H4 (cell line): ENCODE measurements around the gene PFDN5. TPM values are rescaled to one million over a fixed set of nuclear protein-coding genes. Genes with fewer than 3 reads are reported as not detected.
A peak's percentile ranks its signal among the peaks of the same experiment; 100 is the strongest.

ENCODE experiments used
- DNase-seq: peaks from one replicate; pipeline ENCODE4 v3.0.0-alpha.2; 2015; ENCODE audit warnings: low spot score
- total RNA-seq: library from RNA; depleted of rRNA; stranded (reverse); fragments of >200 nt; shearing (Covaris generic); gene quantifications from 2 replicates; pipeline ENCODE4 v1.2.3, GENCODE V29; 2014; rRNA removed

Gene PFDN5
- total RNA-seq = 462 and 537 TPM in 2 replicates

- DNase-seq = peak; percentile 88
Observed at GRCh38 chr12:53295070-53295890, at the start of gene PFDN5. Gene PFDN5, plus strand, starts transcription at chr12:53295542. Its CDS starts 26 bp downstream, at chr12:53295568.

GRCh38 chr12:53251477-53252348, 43.6 kb upstream of the PFDN5 start:
- peak; percentile 48 for DNase-seq

DNA sequence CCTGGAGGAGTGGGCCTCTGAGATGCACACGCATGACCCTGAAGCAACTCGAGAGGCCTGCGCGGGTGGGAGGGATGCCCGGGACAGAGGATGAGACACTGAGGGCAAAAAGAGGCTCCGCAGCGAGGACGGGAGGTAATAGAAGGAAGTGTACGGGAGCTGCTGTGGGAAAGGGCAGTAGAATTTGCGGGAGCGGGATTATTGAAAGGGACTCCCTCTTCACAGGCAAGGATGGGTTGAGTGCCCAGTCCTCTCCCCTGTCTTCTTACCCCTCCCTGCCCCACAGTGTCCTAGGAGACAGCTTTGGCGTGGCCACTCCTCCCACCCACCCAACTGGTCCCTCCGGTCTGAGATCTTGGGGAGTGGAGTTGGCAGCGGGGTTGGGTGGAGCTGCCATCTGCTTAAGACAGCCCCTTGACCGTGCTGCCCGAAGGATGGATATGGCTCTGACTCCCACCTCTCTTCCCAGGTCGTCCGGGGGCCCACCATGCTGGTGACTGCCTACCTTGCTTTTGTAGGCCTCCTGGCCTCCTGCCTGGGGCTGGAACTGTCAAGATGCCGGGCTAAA, 42.9 kb upstream of the PFDN5 start:
- no peak for DNase-seq

GRCh38 chr12:53253298-53253697, 42.0 kb upstream of the PFDN5 start:
- DNase-seq = no peak

DNA sequence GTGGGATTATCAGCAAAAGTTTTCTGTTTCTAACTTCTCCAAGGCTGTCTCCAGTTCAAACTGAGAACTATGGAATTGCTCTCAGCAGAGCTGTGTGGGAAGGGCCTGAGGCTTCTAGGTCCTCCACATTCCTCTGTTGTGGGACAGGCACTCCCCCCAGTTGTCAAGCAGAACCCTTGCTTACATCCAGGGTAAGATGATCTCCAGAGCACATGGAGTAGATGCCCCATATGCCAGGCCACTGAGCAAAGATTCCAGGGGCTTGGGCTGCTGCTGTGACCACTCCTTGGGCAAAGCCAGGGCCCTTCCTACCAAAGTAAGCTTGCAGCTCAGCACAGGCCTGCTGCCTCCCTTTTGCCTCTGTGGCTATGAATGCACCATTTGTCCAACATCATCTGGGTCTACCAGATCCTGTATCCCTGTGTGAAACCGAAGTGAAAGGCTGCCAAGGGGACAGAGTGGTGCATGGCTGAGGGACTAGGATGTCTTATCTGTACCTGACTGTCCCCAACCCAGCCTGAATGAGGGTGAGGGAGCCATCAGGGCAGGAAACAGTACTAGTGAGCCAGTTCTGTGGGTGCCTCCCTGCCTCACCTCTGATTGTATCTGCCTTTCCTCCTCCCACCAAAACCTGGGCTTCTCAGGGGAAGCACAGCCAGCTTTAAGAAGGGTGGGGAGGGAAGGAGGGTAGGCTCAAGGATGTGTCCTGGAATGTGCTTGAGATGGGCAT, 40.4 kb upstream of the PFDN5 start:
- no peak for DNase-seq

DNA sequence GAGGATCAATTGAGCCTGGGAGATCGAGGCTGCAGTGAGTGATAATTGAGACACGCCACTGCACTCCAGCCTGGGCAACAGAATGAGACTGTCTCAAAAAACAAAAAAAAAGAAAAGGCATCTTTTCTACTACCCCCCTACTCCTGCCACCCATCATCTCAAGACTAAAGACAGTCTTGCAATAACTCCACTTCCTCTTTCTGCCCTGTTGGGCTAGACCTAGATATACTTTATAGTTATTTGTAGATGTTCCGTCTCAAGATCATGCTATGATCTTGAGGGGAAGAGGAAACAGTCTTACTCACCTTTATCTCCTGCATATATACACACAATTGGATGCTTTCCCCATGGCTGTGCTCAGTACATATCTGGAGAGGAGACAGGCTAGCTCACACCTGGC, 39.3 kb upstream of the PFDN5 start:
- no peak for DNase-seq

DNA sequence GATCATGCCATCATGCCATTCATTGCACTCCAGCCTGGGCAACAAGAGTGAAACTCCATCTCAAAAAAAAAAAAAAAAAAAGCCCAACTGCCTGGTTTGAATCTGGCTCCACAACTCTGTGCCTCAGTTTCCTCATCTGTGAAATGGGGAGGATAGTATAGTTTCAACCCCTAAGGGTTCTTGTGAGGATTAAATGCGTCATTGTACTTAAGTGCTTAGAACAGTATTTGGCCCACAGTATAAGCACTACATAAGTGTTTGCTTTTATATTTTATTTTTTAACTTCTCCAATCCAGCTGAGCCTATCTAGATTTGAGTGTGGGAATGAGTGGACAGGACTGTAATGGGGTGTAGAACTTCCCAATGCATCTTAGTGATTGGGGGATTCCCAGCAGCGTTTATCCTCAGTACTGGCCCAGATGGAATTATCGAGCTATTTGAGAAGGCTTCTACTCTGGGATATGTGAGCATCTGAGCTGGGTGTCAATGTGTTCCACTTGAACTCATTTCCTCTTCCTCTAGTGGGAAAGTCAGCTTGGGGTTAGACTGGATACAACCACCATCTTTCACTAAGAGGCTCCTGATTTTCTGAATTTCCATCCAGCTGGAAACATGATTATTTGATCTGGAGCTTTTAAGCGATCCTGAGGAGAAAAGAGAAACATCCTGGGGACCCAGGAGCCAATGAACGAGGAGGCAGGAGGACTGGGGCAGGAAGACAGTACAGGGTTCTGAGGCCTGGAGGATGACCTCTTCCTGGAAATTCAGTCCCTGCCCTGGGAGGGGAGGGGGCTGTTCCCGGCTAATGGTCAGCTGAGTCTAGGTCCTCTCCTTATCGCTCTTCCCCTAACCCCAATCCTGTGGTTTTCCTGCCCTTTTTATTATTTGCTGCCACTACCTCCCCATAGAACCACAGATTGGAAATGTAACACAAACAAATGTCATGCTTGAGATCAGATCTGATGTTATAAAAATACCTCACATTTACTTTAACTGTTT, 36.5 kb upstream of the PFDN5 start:
- DNase-seq = no peak

DNA sequence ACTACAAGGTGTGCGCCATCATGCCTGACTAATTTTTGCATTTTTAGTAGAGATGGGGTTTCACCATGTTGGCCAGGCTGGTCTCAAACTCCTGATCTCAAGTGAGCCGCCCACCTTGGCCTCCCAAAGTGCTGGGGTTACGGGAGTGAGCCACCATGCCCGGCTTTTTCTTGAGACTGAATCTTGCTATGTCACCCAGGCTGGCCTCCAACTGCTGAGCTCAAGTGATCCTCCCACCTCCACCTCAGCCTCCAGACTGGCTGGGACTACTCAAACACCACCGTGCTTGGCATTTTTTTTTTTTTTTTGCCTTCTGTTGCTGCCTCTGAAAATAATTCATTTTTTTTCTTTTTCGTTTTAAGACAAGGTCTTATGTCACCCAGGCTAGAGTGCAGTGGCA, 35.5 kb upstream of the PFDN5 start:
- no peak for DNase-seq

GRCh38 chr12:53265783-53266182, 29.6 kb upstream of the PFDN5 start:
- no peak for DNase-seq

DNA sequence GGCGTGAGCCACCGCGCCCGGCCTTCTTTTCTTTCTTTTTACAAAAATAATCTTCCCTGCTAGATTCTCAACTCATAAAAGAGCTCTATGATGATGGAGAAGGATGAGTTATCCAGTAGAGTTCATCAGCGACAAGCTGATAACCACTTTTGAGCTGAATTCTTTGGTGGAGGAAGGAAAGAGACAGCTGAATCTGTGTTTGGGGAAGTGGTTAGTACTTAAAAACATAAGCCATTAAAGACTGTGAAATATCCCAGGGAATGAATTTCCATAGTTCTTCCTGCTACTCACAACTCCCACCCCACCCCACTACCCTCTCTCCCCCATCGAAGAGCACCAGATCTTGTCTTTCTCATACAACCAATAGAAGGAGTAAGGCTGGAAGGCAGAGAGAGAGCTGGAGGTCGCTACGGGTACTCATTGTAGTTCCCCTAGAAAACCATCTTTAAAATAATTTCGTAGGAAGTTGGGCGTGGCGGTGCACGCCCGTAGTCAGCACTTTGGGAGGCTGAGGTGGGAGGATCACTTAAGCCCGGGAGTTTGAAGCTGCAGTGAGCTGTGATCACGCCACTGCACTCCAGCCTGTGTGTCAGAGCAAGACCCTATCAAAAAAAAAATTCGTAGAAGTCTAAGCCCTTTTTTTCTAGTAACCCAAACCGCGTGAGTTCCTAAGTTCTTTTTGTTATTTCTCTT, 27.9 kb upstream of the PFDN5 start:
- DNase-seq = no peak

- DNase-seq = peak; percentile 33
Observed at GRCh38 chr12:53267999-53268629, 27.2 kb upstream of the PFDN5 start, which contains the start of gene ESPL1. Gene ESPL1, plus strand, starts transcription at chr12:53268299. Its CDS starts 468 bp downstream, at chr12:53268767.

GRCh38 chr12:53268630-53269562, 26.4 kb upstream of the PFDN5 start:
- no peak for DNase-seq

GRCh38 chr12:53274445-53274844, 20.9 kb upstream of the PFDN5 start:
- no peak for DNase-seq

DNA sequence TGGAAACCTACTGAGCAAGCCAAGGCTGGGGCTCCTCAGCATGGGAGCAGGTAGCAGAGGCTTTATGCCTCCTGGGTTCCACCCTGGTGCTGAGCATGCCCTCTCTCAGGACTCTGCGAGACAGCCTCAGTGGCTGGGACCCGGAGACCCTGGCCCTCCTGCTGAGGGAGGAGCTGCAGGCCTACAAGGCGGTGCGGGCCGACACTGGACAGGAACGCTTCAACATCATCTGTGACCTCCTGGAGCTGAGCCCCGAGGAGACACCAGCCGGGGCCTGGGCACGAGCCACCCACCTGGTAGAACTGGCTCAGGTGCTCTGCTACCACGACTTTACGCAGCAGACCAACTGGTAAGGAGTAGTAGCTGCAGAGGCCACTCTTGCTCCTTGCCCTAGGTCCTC, 18.8 kb upstream of the PFDN5 start:
- DNase-seq = no peak

- no peak for DNase-seq
Observed at GRCh38 chr12:53277981-53278380, 17.4 kb upstream of the PFDN5 start.

- no peak for DNase-seq
Observed at GRCh38 chr12:53279283-53279869, 16.0 kb upstream of the PFDN5 start.

GRCh38 chr12:53279888-53280498, 15.3 kb upstream of the PFDN5 start:
- no peak for DNase-seq
